Adrenal gland (tissue), 12 donors: Measurements from ENCODE around the gene CENPL. TPM values are rescaled to one million over a fixed set of nuclear protein-coding genes. Genes with fewer than 3 reads are reported as not detected.

Experiments
- DNase-seq, 7 donors: peaks; one replicate each; pipeline ENCODE4 v3.0.0-alpha.2; 2019 to 2020
- H3K27ac ChIP-seq, 5 donors: fragments of 200-600 bp; sonication (generic) in 4 of 5; 1 replicate in 3 of 5; 2 replicates in 2 of 5; pipeline versions ENCODE4 v1.5.1 to v1.8.0; 2016 to 2020; ENCODE audit warnings: mild to moderate bottlenecking in 1 of 5
- H3K27me3 ChIP-seq: fragments of 200-600 bp; 2 replicates; pipeline ENCODE4 v1.8.0; 2021
- H3K36me3 ChIP-seq, 2 donors: fragments of 200-600 bp; replicated peaks in 1 of 2; 1 replicate in 1 of 2; 2 replicates in 1 of 2; pipeline versions ENCODE4 v1.5.1 to v1.8.0; 2018 to 2022
- H3K4me1 ChIP-seq, 2 donors: fragments of 200-600 bp; replicated peaks in 1 of 2; 1 replicate in 1 of 2; 2 replicates in 1 of 2; pipeline versions ENCODE4 v1.5.1 to v1.8.0; 2018 to 2021
- H3K4me3 ChIP-seq, 4 donors: fragments of 200-600 bp; sonication (generic) in 3 of 4; one replicate each; pipeline ENCODE4 v1.5.1; 2016 to 2018
- H3K9me3 ChIP-seq, 3 donors: fragments of 200-600 bp; sonication (generic) in 1 of 3; replicated peaks in 1 of 3; 1 replicate in 2 of 3; 2 replicates in 1 of 3; pipeline versions ENCODE4 v1.5.1 to v1.8.0; 2016 to 2021
- CTCF ChIP-seq, 6 experiments: fragments of 450-650 bp in 4 of 6; fragments of 200-600 bp in 2 of 6; sonication (generic) in 1 of 6; IDR thresholded peaks; 1 replicate in 5 of 6; 2 replicates in 1 of 6; pipeline versions ENCODE4 v1.5.1 to v1.8.0; 2016 to 2021; ENCODE audit warnings: antibody characterized with exemption in 6 of 6, mild to moderate bottlenecking in 2 of 6, moderate library complexity in 1 of 6
- POLR2A ChIP-seq, 2 donors: fragments of 450-650 bp; IDR thresholded peaks; one replicate each; pipeline ENCODE4 v1.6.1; 2017; ENCODE audit warnings: antibody characterized with exemption in 2 of 2, mild to moderate bottlenecking in 2 of 2, moderate library complexity in 1 of 2
- WGBS, 4 donors: extraction: QIAGEN DNeasy Blood & Tissue Kit in 2 of 4; methylation state at CpG; one replicate each; pipeline versions ENCODE4 v1.1.5 to v1.1.7; 2013 to 2017; 5-methylcytosine and 5-hydroxymethylcytosine counted together
- intact Hi-C, 2 donors: fragments of 100-400 bp; cut with DNase I; formaldehyde crosslinking; loops; one replicate each; pipeline versions ENCODE4 v1.14.1 to v1.15.0; 2022 to 2023
- polyA plus RNA-seq, 3 donors: library from polyadenylated mRNA; stranded (reverse); fragments of 200-250 nt in 2 of 3; fragments of 350-450 nt in 1 of 3; fragmentation: Illumina TruSeq in 1 of 3; extraction: RNeasy Lipid Tissue Mini Kit (QIAGEN cat#74804) in 1 of 3; gene quantifications; one replicate each; pipeline ENCODE4 v1.2.3, GENCODE V29; 2013 to 2014
- total RNA-seq, 9 donors: library from RNA; depleted of rRNA in 4 of 9; stranded (reverse); fragments of >200 nt in 4 of 9; fragments of 120-200 nt in 1 of 9; fragmentation: NEBNext Ultra II Directional in 1 of 9; extraction: Animal tissue kit (Norgen Biotek cat#: 25700) in 1 of 9; gene quantifications; one replicate each; pipeline versions ENCODE4 v1.1.0 to v1.2.4, GENCODE V29; 2013 to 2023
- donor health status: healthy with polysubstance abuse.
- donor health status: Bipolar disorder and iron deficiency.
- donor health status: DM: yes; HTN: yes; CAD: no.
- donor health status: DM: no; HTN: no; CAD: no.
- donor health status: DM: no; HTN: no; CAD: no.
- donor health status: DM: yes; HTN: yes; CAD: no.

CENPL gene
- total and polyA plus RNA-seq, 12 donors, result 0.94 to 63.3 (median 5.4) TPM

- Histone ChIP-seq H3K27me3 (no peaks in the 10 kb centered on the region), H3K9me3 (no peaks in the 10 kb centered on the region), H3K4me1 (peaks cover 27 to 42% of the 10 kb centered on the region in 2 donors), H3K4me3 (no peak overlapping the region), H3K27ac (peak overlapping the region in 4 of 5 donors; percentile 75 to 99 (median 94)), H3K36me3 (peaks cover 0 to 35% of the 10 kb centered on the region in 2 donors)
- intact Hi-C loops, result no loop called here
- peak; percentile 46 to 87 (median 80) for DNase-seq
- TF ChIP-seq CTCF (IDR thresholded peaks at IDR 0.05) (no peak), POLR2A (IDR thresholded peaks at IDR 0.05) (peak in 1 of 2 donors; percentile 75)
- WGBS, 4 donors, result 67 to 72% (median 71%) methylated on average over 14 to 15 of the region's 15 CpGs
These were observed 45.8 kb upstream of the CENPL start for GRCh38 chr1:173870252-173871075.

GRCh38 chr1:173869021-173869359 is 44.3 kb upstream of the CENPL start:
- Histone ChIP-seq H3K4me1 (peaks cover 27 to 56% of the 10 kb centered on the region in 2 donors), H3K27ac (peak overlapping the region; percentile 75 to 99 (median 90)), H3K27me3 (no peaks in the 10 kb centered on the region), H3K4me3 (peak overlapping the region in 3 of 4 donors; percentile 77 to 94 (median 91)), H3K9me3 (no peaks in the 10 kb centered on the region), H3K36me3 (peaks cover 0 to 42% of the 10 kb centered on the region in 2 donors)
- 1 to 4% (median 3%) methylated on average over 5 of the region's 5 CpGs for WGBS, 4 donors
- TF ChIP-seq CTCF (IDR thresholded peaks at IDR 0.05) (no peak), POLR2A (IDR thresholded peaks at IDR 0.05) (no peak)
- intact Hi-C loops, result no loop called here
- DNase-seq, result no peak

GRCh38 chr1:173868266-173869020 is 43.8 kb upstream of the CENPL start, which contains the start of gene ZBTB37:
TSS of gene ZBTB37 (plus strand) at chr1:173868380. CDS start at chr1:173870226, 1,846 bp downstream.
- Histone ChIP-seq H3K9me3 (no peaks in the 10 kb centered on the region), H3K4me1 (peaks cover 27 to 60% of the 10 kb centered on the region in 2 donors), H3K27ac (peak within 1 kb of the TSS; percentile 75 to 99 (median 90)), H3K36me3 (peaks cover 0 to 42% of the 10 kb centered on the region in 2 donors), H3K4me3 (peak within 1 kb of the TSS; percentile 40 to 94 (median 84)), H3K27me3 (no peaks in the 10 kb centered on the region)
- TF ChIP-seq CTCF (IDR thresholded peaks at IDR 0.05) (no peak), POLR2A (IDR thresholded peaks at IDR 0.05) (peak in 1 of 2 donors; percentile 8)
- intact Hi-C loops, result no loop called here
- DNase-seq, result peak; percentile 82 to 91 (median 89)
- WGBS, 4 donors, result 0 to 1% (median 0%) methylated on average over 17 to 53 of the region's 53 CpGs

- Histone ChIP-seq H3K9me3 (no peaks in the 10 kb centered on the region), H3K4me1 (peaks cover 27 to 60% of the 10 kb centered on the region in 2 donors), H3K4me3 (peak within 1 kb of the TSS; percentile 40 to 94 (median 84)), H3K27ac (peak within 1 kb of the TSS; percentile 75 to 99 (median 90)), H3K36me3 (peaks cover 0 to 43% of the 10 kb centered on the region in 2 donors), H3K27me3 (no peaks in the 10 kb centered on the region)
- WGBS, 4 donors, result 0 to 2% (median 1%) methylated on average over 20 to 30 of the region's 30 CpGs
- no peak for TF ChIP-seq CTCF (IDR thresholded peaks at IDR 0.05)
- TF ChIP-seq POLR2A (IDR thresholded peaks at IDR 0.05), result peak; percentile 96 to 98
- DNase-seq, result peak; percentile 99 to 100 (median 100)
- intact Hi-C loops, result no loop called here
These were observed 43.1 kb upstream of the CENPL start, which contains the start of gene GAS5 for GRCh38 chr1:173867753-173868265. TSS of gene GAS5 (minus strand) at chr1:173867989.
